ENCODE results near the gene GOLGA1. TPM values are rescaled to one million over a fixed set of nuclear protein-coding genes. Genes with fewer than 3 reads are reported as not detected.

GOLGA1 gene
- total and polyA plus RNA-seq, 2 of the 13 experiments (the other 11 are each of a cell fraction or from before 2014, with no cell fraction given), result 12.7 to 15.9 TPM

GRCh38 chr9:124831642-124832364 is 109.1 kb downstream of the GOLGA1 start (continued):
- TF ChIP-seq, protein P1, sequence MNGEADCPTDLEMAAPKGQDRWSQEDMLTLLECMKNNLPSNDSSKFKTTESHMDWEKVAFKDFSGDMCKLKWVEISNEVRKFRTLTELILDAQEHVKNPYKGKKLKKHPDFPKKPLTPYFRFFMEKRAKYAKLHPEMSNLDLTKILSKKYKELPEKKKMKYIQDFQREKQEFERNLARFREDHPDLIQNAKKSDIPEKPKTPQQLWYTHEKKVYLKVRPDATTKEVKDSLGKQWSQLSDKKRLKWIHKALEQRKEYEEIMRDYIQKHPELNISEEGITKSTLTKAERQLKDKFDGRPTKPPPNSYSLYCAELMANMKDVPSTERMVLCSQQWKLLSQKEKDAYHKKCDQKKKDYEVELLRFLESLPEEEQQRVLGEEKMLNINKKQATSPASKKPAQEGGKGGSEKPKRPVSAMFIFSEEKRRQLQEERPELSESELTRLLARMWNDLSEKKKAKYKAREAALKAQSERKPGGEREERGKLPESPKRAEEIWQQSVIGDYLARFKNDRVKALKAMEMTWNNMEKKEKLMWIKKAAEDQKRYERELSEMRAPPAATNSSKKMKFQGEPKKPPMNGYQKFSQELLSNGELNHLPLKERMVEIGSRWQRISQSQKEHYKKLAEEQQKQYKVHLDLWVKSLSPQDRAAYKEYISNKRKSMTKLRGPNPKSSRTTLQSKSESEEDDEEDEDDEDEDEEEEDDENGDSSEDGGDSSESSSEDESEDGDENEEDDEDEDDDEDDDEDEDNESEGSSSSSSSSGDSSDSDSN (CRISPR knock-in tag; IDR thresholded peaks at IDR 0.05), result peak; percentile 60; the same call in 1 of the 2 replicates
- no peak for TF ChIP-seq TCF7 (IDR thresholded peaks at IDR 0.05; ENCODE audit: low read depth)
- no peak for TF ChIP-seq RNF219 (CRISPR knock-in tag; IDR thresholded peaks at IDR 0.05)
- TF ChIP-seq ZSCAN30 (CRISPR knock-in tag; IDR thresholded peaks at IDR 0.05), result no peak
- TF ChIP-seq STAG1 (CRISPR knock-in tag; IDR thresholded peaks at IDR 0.05), result no peak
- no peak for TF ChIP-seq CAMTA2 (CRISPR knock-in tag; IDR thresholded peaks at IDR 0.05; ENCODE audit: borderline replicate concordance)
- no peak for TF ChIP-seq HMGXB3 (CRISPR knock-in tag; IDR thresholded peaks at IDR 0.05; ENCODE audit: borderline replicate concordance)
- TF ChIP-seq ZFP36 (IDR thresholded peaks at IDR 0.05; ENCODE audit: borderline replicate concordance, low read depth, low read length, partially characterized antibody), result no peak
- TF ChIP-seq KLF16 (CRISPR knock-in tag; IDR thresholded peaks at IDR 0.05), result no peak
- TF ChIP-seq, protein P2, sequence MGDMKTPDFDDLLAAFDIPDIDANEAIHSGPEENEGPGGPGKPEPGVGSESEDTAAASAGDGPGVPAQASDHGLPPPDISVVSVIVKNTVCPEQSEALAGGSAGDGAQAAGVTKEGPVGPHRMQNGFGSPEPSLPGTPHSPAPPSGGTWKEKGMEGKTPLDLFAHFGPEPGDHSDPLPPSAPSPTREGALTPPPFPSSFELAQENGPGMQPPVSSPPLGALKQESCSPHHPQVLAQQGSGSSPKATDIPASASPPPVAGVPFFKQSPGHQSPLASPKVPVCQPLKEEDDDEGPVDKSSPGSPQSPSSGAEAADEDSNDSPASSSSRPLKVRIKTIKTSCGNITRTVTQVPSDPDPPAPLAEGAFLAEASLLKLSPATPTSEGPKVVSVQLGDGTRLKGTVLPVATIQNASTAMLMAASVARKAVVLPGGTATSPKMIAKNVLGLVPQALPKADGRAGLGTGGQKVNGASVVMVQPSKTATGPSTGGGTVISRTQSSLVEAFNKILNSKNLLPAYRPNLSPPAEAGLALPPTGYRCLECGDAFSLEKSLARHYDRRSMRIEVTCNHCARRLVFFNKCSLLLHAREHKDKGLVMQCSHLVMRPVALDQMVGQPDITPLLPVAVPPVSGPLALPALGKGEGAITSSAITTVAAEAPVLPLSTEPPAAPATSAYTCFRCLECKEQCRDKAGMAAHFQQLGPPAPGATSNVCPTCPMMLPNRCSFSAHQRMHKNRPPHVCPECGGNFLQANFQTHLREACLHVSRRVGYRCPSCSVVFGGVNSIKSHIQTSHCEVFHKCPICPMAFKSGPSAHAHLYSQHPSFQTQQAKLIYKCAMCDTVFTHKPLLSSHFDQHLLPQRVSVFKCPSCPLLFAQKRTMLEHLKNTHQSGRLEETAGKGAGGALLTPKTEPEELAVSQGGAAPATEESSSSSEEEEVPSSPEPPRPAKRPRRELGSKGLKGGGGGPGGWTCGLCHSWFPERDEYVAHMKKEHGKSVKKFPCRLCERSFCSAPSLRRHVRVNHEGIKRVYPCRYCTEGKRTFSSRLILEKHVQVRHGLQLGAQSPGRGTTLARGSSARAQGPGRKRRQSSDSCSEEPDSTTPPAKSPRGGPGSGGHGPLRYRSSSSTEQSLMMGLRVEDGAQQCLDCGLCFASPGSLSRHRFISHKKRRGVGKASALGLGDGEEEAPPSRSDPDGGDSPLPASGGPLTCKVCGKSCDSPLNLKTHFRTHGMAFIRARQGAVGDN (CRISPR knock-in tag; IDR thresholded peaks at IDR 0.05), result 0 out of 2 replicates have a peak, but pooled peaks have one; percentile 14
- TF ChIP-seq, protein P3, sequence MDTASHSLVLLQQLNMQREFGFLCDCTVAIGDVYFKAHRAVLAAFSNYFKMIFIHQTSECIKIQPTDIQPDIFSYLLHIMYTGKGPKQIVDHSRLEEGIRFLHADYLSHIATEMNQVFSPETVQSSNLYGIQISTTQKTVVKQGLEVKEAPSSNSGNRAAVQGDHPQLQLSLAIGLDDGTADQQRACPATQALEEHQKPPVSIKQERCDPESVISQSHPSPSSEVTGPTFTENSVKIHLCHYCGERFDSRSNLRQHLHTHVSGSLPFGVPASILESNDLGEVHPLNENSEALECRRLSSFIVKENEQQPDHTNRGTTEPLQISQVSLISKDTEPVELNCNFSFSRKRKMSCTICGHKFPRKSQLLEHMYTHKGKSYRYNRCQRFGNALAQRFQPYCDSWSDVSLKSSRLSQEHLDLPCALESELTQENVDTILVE (CRISPR knock-in tag; IDR thresholded peaks at IDR 0.05), result no peak
- no peak for TF ChIP-seq JUN (CRISPR knock-in tag; IDR thresholded peaks at IDR 0.05)
- no peak for TF ChIP-seq ZFX (CRISPR knock-in tag; IDR thresholded peaks at IDR 0.05; ENCODE audit: low read depth)
- no peak for TF ChIP-seq ZNF501 (CRISPR knock-in tag; IDR thresholded peaks at IDR 0.05)

Data from HepG2 (cell line).